ENCODE data around the gene UBAP2L. TPM values are rescaled to one million over a fixed set of nuclear protein-coding genes. Genes with fewer than 3 reads are reported as not detected.
A peak's percentile ranks its signal among the peaks of the same experiment; 100 is the strongest.
"Not testable (repeated sequence)": the region's sequence is repeated elsewhere in the genome, so short reads cannot be mapped to it uniquely, and the experiment has no call there.

Gene UBAP2L
- total and polyA plus RNA-seq, 9 of the 15 experiments (the other 6 are each of a cell fraction or from before 2014, with no cell fraction given): 75.0 to 245 (median 119) TPM

DNA sequence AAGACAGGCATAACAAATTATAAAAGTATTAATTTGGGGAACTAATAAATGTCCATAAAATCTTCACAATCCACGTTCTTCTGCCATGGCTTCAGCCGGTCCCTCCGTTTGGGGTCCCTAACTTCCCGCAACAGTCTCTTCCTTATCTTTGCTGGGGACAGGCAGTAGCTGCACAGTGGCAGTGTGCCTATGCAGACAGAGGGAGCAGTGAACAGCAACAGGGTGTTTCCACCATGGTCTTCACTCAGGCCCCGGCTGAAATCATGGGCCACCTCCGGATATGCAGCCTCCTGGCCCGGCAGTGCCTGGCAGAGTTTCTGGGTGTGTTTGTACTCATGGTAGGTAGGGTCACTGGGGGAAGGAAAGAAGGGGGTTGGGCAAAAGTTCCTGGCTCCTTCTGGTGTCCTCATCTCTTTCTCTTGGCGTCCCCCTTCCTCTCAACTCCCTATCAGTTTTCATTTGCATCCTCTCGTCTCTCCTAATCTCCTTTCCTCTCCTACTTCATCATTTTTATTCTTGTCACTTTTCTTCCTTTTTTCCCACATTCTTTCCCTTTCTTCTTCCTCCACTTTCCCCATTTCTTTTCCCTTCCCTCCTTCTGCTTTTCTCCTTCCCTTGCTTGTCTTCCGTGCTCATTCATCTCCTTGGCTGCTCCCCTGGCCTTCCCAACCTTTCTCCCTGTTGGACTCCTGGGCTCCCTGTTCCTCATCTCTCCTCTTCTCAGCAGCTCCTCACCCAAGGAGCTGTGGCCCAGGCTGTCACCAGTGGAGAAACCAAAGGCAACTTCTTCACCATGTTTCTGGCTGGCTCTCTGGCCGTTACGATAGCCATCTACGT lies 91.7 kb downstream of the UBAP2L start (continued):
- TF ChIP-seq, protein P1, sequence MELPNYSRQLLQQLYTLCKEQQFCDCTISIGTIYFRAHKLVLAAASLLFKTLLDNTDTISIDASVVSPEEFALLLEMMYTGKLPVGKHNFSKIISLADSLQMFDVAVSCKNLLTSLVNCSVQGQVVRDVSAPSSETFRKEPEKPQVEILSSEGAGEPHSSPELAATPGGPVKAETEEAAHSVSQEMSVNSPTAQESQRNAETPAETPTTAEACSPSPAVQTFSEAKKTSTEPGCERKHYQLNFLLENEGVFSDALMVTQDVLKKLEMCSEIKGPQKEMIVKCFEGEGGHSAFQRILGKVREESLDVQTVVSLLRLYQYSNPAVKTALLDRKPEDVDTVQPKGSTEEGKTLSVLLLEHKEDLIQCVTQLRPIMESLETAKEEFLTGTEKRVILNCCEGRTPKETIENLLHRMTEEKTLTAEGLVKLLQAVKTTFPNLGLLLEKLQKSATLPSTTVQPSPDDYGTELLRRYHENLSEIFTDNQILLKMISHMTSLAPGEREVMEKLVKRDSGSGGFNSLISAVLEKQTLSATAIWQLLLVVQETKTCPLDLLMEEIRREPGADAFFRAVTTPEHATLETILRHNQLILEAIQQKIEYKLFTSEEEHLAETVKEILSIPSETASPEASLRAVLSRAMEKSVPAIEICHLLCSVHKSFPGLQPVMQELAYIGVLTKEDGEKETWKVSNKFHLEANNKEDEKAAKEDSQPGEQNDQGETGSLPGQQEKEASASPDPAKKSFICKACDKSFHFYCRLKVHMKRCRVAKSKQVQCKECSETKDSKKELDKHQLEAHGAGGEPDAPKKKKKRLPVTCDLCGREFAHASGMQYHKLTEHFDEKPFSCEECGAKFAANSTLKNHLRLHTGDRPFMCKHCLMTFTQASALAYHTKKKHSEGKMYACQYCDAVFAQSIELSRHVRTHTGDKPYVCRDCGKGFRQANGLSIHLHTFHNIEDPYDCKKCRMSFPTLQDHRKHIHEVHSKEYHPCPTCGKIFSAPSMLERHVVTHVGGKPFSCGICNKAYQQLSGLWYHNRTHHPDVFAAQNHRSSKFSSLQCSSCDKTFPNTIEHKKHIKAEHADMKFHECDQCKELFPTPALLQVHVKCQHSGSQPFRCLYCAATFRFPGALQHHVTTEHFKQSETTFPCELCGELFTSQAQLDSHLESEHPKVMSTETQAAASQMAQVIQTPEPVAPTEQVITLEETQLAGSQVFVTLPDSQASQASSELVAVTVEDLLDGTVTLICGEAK (IDR thresholded peaks at IDR 0.05): peak; percentile 17; the same call in 1 of the 2 replicates
- TF ChIP-seq, protein P1 (CRISPR knock-in tag; IDR thresholded peaks at IDR 0.05): not testable (repeated sequence)
- TF ChIP-seq MIER1 (IDR thresholded peaks at IDR 0.05; ENCODE audit: low read depth) (0 out of 2 replicates have a peak, but pooled peaks have one; percentile 19), SMARCA5 (IDR thresholded peaks at IDR 0.05) (peak; percentile 68), THRAP3 (IDR thresholded peaks at IDR 0.05; ENCODE audit: borderline replicate concordance) (peak; percentile 30; the same call in 1 of the 2 replicates), NR4A1 (tag; IDR thresholded peaks at IDR 0.05) (0 out of 2 replicates have a peak, but pooled peaks have one; percentile 18), HLTF (IDR thresholded peaks at IDR 0.05) (peak; percentile 49; the same call in 1 of the 2 replicates), ELF4 (CRISPR knock-in tag; IDR thresholded peaks at IDR 0.05) (peak; percentile 87; the same call in 1 of the 2 replicates)
- TF ChIP-seq, protein P2, sequence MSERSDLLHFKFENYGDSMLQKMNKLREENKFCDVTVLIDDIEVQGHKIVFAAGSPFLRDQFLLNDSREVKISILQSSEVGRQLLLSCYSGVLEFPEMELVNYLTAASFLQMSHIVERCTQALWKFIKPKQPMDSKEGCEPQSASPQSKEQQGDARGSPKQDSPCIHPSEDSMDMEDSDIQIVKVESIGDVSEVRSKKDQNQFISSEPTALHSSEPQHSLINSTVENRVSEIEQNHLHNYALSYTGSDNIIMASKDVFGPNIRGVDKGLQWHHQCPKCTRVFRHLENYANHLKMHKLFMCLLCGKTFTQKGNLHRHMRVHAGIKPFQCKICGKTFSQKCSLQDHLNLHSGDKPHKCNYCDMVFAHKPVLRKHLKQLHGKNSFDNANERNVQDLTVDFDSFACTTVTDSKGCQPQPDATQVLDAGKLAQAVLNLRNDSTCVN (CRISPR knock-in tag; IDR thresholded peaks at IDR 0.05): 0 out of 2 replicates have a peak, but pooled peaks have one; percentile 44
- TF ChIP-seq, protein P3, sequence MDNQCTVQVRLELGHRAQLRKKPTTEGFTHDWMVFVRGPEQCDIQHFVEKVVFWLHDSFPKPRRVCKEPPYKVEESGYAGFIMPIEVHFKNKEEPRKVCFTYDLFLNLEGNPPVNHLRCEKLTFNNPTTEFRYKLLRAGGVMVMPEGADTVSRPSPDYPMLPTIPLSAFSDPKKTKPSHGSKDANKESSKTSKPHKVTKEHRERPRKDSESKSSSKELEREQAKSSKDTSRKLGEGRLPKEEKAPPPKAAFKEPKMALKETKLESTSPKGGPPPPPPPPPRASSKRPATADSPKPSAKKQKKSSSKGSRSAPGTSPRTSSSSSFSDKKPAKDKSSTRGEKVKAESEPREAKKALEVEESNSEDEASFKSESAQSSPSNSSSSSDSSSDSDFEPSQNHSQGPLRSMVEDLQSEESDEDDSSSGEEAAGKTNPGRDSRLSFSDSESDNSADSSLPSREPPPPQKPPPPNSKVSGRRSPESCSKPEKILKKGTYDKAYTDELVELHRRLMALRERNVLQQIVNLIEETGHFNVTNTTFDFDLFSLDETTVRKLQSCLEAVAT (IDR thresholded peaks at IDR 0.05): peak; percentile 52 to 68; a peak in 1 of 4 replicates
- TF ChIP-seq NR4A1 (CRISPR knock-in tag; IDR thresholded peaks at IDR 0.05): not testable (repeated sequence)
